Measurements from ENCODE around the gene MMD2. TPM values are rescaled to one million over a fixed set of nuclear protein-coding genes. Genes with fewer than 3 reads are reported as not detected.

Gene MMD2
- total RNA-seq, 5 donors from 2014 or later (not counting 1 experiment from before 2014, with no cell fraction given), result not detected

GRCh38 chr7:4948402-4948801 lies 10.6 kb downstream of the MMD2 start:
- Mint-ChIP-seq H3K27ac (no peak overlapping the region), H3K4me1 (no peaks in the 10 kb centered on the region), H3K4me3 (no peak overlapping the region), H3K9me3 (peaks cover 0 to 3% (median 0%) of the 10 kb centered on the region in 3 donors), H3K27me3 (peaks cover 41 to 48% of the 10 kb centered on the region in 2 donors), H3K36me3 (no peaks in the 10 kb centered on the region)
- Histone ChIP-seq H3K4me1 (ENCODE audit: control insufficient read depth in 1 of 2, extremely low read depth in 1 of 2, insufficient read depth in 2 of 2, low read length in 2 of 2) (no peaks in the 10 kb centered on the region), H3K27me3 (replicated peaks in 1 of 2; ENCODE audit: control insufficient read depth in 2 of 2, extremely low read depth in 1 of 2, insufficient read depth in 2 of 2, low read length in 1 of 2) (peaks cover 0 to 59% of the 10 kb centered on the region in 2 experiments), H3K9me3 (no peaks in the 10 kb centered on the region), H3K27ac (ENCODE audit: low read length) (no peak overlapping the region), H3K36me3 (ENCODE audit: control insufficient read depth in 2 of 2, extremely low read depth in 1 of 2, insufficient read depth in 1 of 2, low read length in 1 of 2) (no peaks in the 10 kb centered on the region), H3K4me3 (ENCODE audit: control insufficient read depth in 1 of 2, extremely low read depth in 1 of 2, low read length in 1 of 2) (no peak overlapping the region)
- 67% methylated on average over 1 of the region's 7 CpGs for WGBS (ENCODE audit: insufficient coverage)
- CTCF ChIA-PET, result no interaction called here
- POLR2A ChIA-PET, result no interaction called here
- DNase-seq (no peak), ATAC-seq (replicated peaks in 1 of 4) (no peak)

GRCh38 chr7:4945949-4946348 lies 13.0 kb downstream of the MMD2 start:
- Mint-ChIP-seq H3K9me3 (peaks cover 0 to 3% (median 0%) of the 10 kb centered on the region in 3 donors), H3K36me3 (no peaks in the 10 kb centered on the region), H3K4me1 (no peaks in the 10 kb centered on the region), H3K27me3 (peaks cover 20 to 30% of the 10 kb centered on the region in 2 donors), H3K27ac (no peak overlapping the region), H3K4me3 (no peak overlapping the region)
- Histone ChIP-seq H3K27me3 (replicated peaks in 1 of 2; ENCODE audit: control insufficient read depth in 2 of 2, extremely low read depth in 1 of 2, insufficient read depth in 2 of 2, low read length in 1 of 2) (peaks cover 0 to 40% of the 10 kb centered on the region in 2 experiments), H3K4me1 (ENCODE audit: control insufficient read depth in 1 of 2, extremely low read depth in 1 of 2, insufficient read depth in 2 of 2, low read length in 2 of 2) (no peaks in the 10 kb centered on the region), H3K9me3 (no peaks in the 10 kb centered on the region), H3K4me3 (ENCODE audit: control insufficient read depth in 1 of 2, extremely low read depth in 1 of 2, low read length in 1 of 2) (no peak overlapping the region), H3K36me3 (ENCODE audit: control insufficient read depth in 2 of 2, extremely low read depth in 1 of 2, insufficient read depth in 1 of 2, low read length in 1 of 2) (no peaks in the 10 kb centered on the region), H3K27ac (ENCODE audit: low read length) (no peak overlapping the region)
- 95% methylated on average over 21 of the region's 26 CpGs for WGBS (ENCODE audit: insufficient coverage)
- DNase-seq (no peak), ATAC-seq (replicated peaks in 1 of 4) (no peak)
- CTCF ChIA-PET, result no interaction called here
- POLR2A ChIA-PET, result no interaction called here

- Mint-ChIP-seq H3K36me3 (no peaks in the 10 kb centered on the region), H3K27me3 (peaks cover 13 to 22% of the 10 kb centered on the region in 2 donors), H3K27ac (no peak overlapping the region), H3K4me1 (no peaks in the 10 kb centered on the region), H3K9me3 (peaks cover 0 to 3% (median 0%) of the 10 kb centered on the region in 3 donors), H3K4me3 (no peak overlapping the region)
- no peak for ATAC-seq (replicated peaks in 1 of 4)
- no peaks in the 10 kb centered on the region for H3K4me1 ChIP-seq (ENCODE audit: control insufficient read depth in 1 of 2, extremely low read depth in 1 of 2, insufficient read depth in 2 of 2, low read length in 2 of 2)
- H3K27ac ChIP-seq (ENCODE audit: low read length), result no peak overlapping the region
- ChIA-PET CTCF (interaction anchor here in 1 of 2 donors (0.6 kb wide), 1 partner anchor 506 kb away, joined by 3 read pairs; no protein-coding TSS in a partner anchor), POLR2A (no interaction called here)
- no peak for DNase-seq
- no peak overlapping the region for H3K4me3 ChIP-seq (ENCODE audit: control insufficient read depth in 1 of 2, extremely low read depth in 1 of 2, low read length in 1 of 2)
- H3K9me3 ChIP-seq, result no peaks in the 10 kb centered on the region
- WGBS (ENCODE audit: insufficient coverage), result 69% methylated on average over 2 of the region's 4 CpGs
- H3K36me3 ChIP-seq (ENCODE audit: control insufficient read depth in 2 of 2, extremely low read depth in 1 of 2, insufficient read depth in 1 of 2, low read length in 1 of 2), result no peaks in the 10 kb centered on the region
- peaks cover 0 to 37% of the 10 kb centered on the region in 2 experiments for H3K27me3 ChIP-seq (replicated peaks in 1 of 2; ENCODE audit: control insufficient read depth in 2 of 2, extremely low read depth in 1 of 2, insufficient read depth in 2 of 2, low read length in 1 of 2)
These were observed 14.0 kb downstream of the MMD2 start for GRCh38 chr7:4944939-4945338.

- WGBS (ENCODE audit: insufficient coverage), result 90% methylated on average over 8 of the region's 10 CpGs
- ChIA-PET CTCF (no interaction called here), POLR2A (no interaction called here)
- no peak overlapping the region for H3K27ac Mint-ChIP-seq
- no peak for DNase-seq
- H3K4me3 Mint-ChIP-seq, result no peak overlapping the region
- H3K4me1 Mint-ChIP-seq, result no peaks in the 10 kb centered on the region
- Histone ChIP-seq H3K4me3 (ENCODE audit: control insufficient read depth in 1 of 2, extremely low read depth in 1 of 2, low read length in 1 of 2) (no peak overlapping the region), H3K27me3 (replicated peaks in 1 of 2; ENCODE audit: control insufficient read depth in 2 of 2, extremely low read depth in 1 of 2, insufficient read depth in 2 of 2, low read length in 1 of 2) (peaks cover 0 to 35% of the 10 kb centered on the region in 2 experiments), H3K9me3 (no peaks in the 10 kb centered on the region), H3K27ac (ENCODE audit: low read length) (no peak overlapping the region), H3K4me1 (ENCODE audit: control insufficient read depth in 1 of 2, extremely low read depth in 1 of 2, insufficient read depth in 2 of 2, low read length in 2 of 2) (no peaks in the 10 kb centered on the region), H3K36me3 (ENCODE audit: control insufficient read depth in 2 of 2, extremely low read depth in 1 of 2, insufficient read depth in 1 of 2, low read length in 1 of 2) (no peaks in the 10 kb centered on the region)
- no peaks in the 10 kb centered on the region for H3K36me3 Mint-ChIP-seq
- ATAC-seq (replicated peaks in 1 of 4), result no peak
- H3K9me3 Mint-ChIP-seq, result peaks cover 0 to under 1% (median 0%) of the 10 kb centered on the region in 3 donors
- peaks cover 10 to 13% of the 10 kb centered on the region in 2 donors for H3K27me3 Mint-ChIP-seq
These were observed 15.7 kb downstream of the MMD2 start for GRCh38 chr7:4943297-4943696.

GRCh38 chr7:4939971-4940728 lies 18.8 kb downstream of the MMD2 start:
- H3K27ac Mint-ChIP-seq, result no peak overlapping the region
- DNase-seq (no peak), ATAC-seq (replicated peaks in 1 of 4) (no peak)
- peaks cover 2 to 4% of the 10 kb centered on the region in 2 donors for H3K27me3 Mint-ChIP-seq
- WGBS (ENCODE audit: insufficient coverage), result 84% methylated on average over 14 of the region's 26 CpGs
- H3K36me3 ChIP-seq (ENCODE audit: control insufficient read depth in 2 of 2, extremely low read depth in 1 of 2, insufficient read depth in 1 of 2, low read length in 1 of 2), result no peaks in the 10 kb centered on the region
- no peaks in the 10 kb centered on the region for H3K9me3 Mint-ChIP-seq
- POLR2A ChIA-PET, result no interaction called here
- no peaks in the 10 kb centered on the region for H3K9me3 ChIP-seq
- H3K4me1 Mint-ChIP-seq, result no peaks in the 10 kb centered on the region
- no peak overlapping the region for H3K27ac ChIP-seq (ENCODE audit: low read length)
- H3K27me3 ChIP-seq (replicated peaks in 1 of 2; ENCODE audit: control insufficient read depth in 2 of 2, extremely low read depth in 1 of 2, insufficient read depth in 2 of 2, low read length in 1 of 2), result peaks cover 0 to 15% of the 10 kb centered on the region in 2 experiments
- H3K4me1 ChIP-seq (ENCODE audit: control insufficient read depth in 1 of 2, extremely low read depth in 1 of 2, insufficient read depth in 2 of 2, low read length in 2 of 2), result no peaks in the 10 kb centered on the region
- no peaks in the 10 kb centered on the region for H3K36me3 Mint-ChIP-seq
- no peak overlapping the region for H3K4me3 ChIP-seq (ENCODE audit: control insufficient read depth in 1 of 2, extremely low read depth in 1 of 2, low read length in 1 of 2)
- H3K4me3 Mint-ChIP-seq, result no peak overlapping the region
- CTCF ChIA-PET, result no interaction called here

- H3K27ac Mint-ChIP-seq, result no peak overlapping the region
- H3K27me3 Mint-ChIP-seq, result peaks cover 0 to 4% of the 10 kb centered on the region in 2 donors
- H3K27ac ChIP-seq (ENCODE audit: low read length), result no peak overlapping the region
- DNase-seq, result no peak
- ChIA-PET POLR2A (no interaction called here), CTCF (no interaction called here)
- H3K4me3 Mint-ChIP-seq, result no peak overlapping the region
- no peak for ATAC-seq (replicated peaks in 1 of 4)
- WGBS (ENCODE audit: insufficient coverage), result 80% methylated on average over 2 of the region's 7 CpGs
- no peaks in the 10 kb centered on the region for H3K36me3 ChIP-seq (ENCODE audit: control insufficient read depth in 2 of 2, extremely low read depth in 1 of 2, insufficient read depth in 1 of 2, low read length in 1 of 2)
- no peak overlapping the region for H3K4me3 ChIP-seq (ENCODE audit: control insufficient read depth in 1 of 2, extremely low read depth in 1 of 2, low read length in 1 of 2)
- no peaks in the 10 kb centered on the region for H3K9me3 Mint-ChIP-seq
- no peaks in the 10 kb centered on the region for H3K36me3 Mint-ChIP-seq
- H3K4me1 ChIP-seq (ENCODE audit: control insufficient read depth in 1 of 2, extremely low read depth in 1 of 2, insufficient read depth in 2 of 2, low read length in 2 of 2), result no peaks in the 10 kb centered on the region
- peaks cover 0 to 6% of the 10 kb centered on the region in 2 experiments for H3K27me3 ChIP-seq (replicated peaks in 1 of 2; ENCODE audit: control insufficient read depth in 2 of 2, extremely low read depth in 1 of 2, insufficient read depth in 2 of 2, low read length in 1 of 2)
- H3K4me1 Mint-ChIP-seq, result no peaks in the 10 kb centered on the region
- no peaks in the 10 kb centered on the region for H3K9me3 ChIP-seq
These were observed 21.6 kb downstream of the MMD2 start for GRCh38 chr7:4937411-4937810.

Measured in T-cell (primary cell).